DMS 273 (cell line): ENCODE data around the gene SNX12.
A peak's percentile ranks its signal among the peaks of the same experiment; 100 is the strongest.
"Not testable (repeated sequence)": the region's sequence is repeated elsewhere in the genome, so short reads cannot be mapped to it uniquely, and the experiment has no call there.

Experiments
- DNase-seq: peaks from one replicate; lab custom pipeline; 2025; ENCODE audit not compliant: unreplicated experiment; lab: John Stamatoyannopoulos, UW

The SNX12 gene

DNA sequence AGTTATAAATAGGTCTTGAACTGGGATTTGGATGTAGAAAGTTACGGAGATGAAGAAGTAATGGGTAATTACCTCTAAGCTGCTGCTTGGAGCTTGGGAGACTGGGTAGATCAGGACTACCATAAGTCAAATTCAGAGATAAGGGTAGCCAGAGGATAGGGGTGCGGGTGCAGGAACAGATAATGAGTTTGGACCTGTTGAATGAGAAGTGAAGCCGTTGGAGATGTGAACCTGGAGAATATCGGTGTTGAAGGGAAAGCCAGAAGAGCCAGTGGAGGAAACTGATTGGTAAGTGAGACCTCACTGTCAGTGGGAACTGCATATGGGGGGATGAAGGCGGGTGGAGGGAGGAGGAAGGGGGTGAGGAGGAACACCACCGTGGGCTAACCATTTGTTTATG lies 26.9 kb upstream of the SNX12 start:
- DNase-seq: no peak

- no peak for DNase-seq
Observed at GRCh38 chrX:71091263-71091662, 23.1 kb upstream of the SNX12 start.

- DNase-seq: peak; percentile 25
Observed at GRCh38 chrX:71085900-71086299, 17.8 kb upstream of the SNX12 start.

GRCh38 chrX:71082822-71083221 lies 14.7 kb upstream of the SNX12 start:
- DNase-seq: no peak

GRCh38 chrX:71082124-71082647 lies 14.1 kb upstream of the SNX12 start:
- DNase-seq: no peak

GRCh38 chrX:71081330-71082123 lies 13.4 kb upstream of the SNX12 start:
- DNase-seq: no peak

DNA sequence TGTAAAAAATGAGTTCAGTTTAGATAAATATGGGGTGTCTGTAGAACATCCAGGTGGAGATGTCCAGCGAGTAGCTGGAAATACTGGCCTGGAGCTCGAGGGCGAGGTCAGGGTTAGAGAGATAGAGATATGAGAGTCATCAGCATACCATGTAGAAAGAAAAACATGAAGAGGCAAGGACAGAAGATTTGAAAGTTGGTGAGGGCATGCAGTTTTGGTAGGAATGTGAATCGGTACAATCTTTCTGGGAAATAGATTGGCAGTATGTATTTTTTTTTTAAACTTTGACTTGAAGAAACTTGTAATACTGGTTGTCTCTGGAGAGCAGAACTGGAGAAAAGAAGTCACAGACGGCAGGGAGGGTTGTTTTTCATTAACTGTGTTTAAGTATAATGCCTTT lies 2.4 kb upstream of the SNX12 start:
- DNase-seq: no peak

DNA sequence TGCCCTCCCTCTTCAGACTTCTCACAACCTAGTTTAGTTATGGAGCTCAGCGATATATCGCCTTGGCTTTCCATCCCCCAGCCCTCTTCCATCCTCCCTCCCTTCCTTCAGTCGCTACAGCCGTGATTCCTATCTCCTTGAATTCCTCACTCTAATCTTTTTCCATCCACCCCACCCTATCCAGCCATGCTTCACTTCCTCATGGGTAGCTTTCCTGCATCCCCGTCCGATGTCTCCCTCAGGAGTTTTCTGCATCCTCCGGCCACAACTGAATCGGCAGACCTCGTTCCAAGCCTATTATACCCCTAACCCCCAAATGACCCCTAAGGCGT lies 456 bp downstream of the SNX12 start:
- no peak for DNase-seq

DNA sequence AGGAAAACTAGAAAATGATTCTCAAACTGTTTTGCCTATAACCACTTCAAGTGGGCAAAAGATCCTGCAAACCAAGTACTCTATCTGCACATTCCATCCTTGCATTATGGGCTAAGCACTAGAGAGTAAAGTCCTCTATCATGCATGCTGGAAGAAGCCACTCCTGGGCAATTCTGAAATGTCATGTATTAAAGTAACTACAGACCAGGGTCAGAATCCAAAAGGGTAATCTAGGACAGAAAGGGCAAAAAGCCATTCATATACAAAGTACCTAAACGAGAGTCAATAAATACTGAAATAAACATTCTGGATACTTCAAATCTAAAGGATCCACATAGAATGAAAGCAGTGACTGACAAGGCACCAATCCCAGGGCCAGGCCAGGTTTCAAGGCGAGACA lies 1.0 kb downstream of the SNX12 start:
- no peak for DNase-seq

GRCh38 chrX:71060127-71060526 lies 8.0 kb downstream of the SNX12 start:
- no peak for DNase-seq

- no peak for DNase-seq
Observed at GRCh38 chrX:71057848-71058530, 10.1 kb downstream of the SNX12 start.

DNA sequence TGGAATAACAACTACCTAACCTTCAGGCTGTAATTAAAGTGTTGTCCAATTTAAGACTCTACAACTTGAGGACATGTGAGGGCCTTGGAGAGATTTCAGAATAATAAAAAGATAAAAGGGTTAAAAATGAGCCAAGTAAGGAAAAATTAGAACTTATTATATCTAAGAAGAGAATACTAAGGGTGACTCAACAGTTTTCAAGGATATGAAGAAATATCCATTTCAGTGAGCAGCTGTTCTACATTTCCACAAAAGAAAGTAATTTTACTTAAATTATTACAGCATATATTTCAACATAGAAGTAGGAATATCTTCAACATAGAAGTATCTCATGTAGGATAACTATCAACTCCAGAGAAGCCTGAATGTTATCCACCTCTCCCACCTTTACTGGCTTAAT lies 11.3 kb downstream of the SNX12 start:
- no peak for DNase-seq

- no peak for DNase-seq
Observed at GRCh38 chrX:71053217-71053621, 14.9 kb downstream of the SNX12 start.

GRCh38 chrX:71052721-71053120 lies 15.4 kb downstream of the SNX12 start:
- no peak for DNase-seq

- DNase-seq: not testable (repeated sequence)
Observed at GRCh38 chrX:71047891-71048290, 20.2 kb downstream of the SNX12 start.

GRCh38 chrX:71017396-71017939 lies 50.7 kb downstream of the SNX12 start:
- no peak for DNase-seq
